NCI-H1694 (cell line): ENCODE measurements around the gene SEMA4D.

ENCODE experiments used
- DNase-seq: peaks from one replicate; lab custom pipeline; 2025; lab: John Stamatoyannopoulos, UW

The SEMA4D gene

GRCh38 chr9:89311346-89312221, 186.3 kb downstream of the SEMA4D start:
- DNase-seq, result no peak
